ENCODE measurements around the gene LANCL2.
"Not testable (repeated sequence)": the region's sequence is repeated elsewhere in the genome, so short reads cannot be mapped to it uniquely, and the experiment has no call there.

The LANCL2 gene

GRCh38 chr7:55468495-55468894 is 103.4 kb downstream of the LANCL2 start:
- Histone ChIP-seq H3K4me3 (ENCODE audit: low read depth, low read length) (no peak overlapping the region), H3K36me3 (replicated peaks) (peaks cover 21% of the 10 kb centered on the region), H3K27me3 (replicated peaks) (no peaks in the 10 kb centered on the region), H3K27ac (no peak overlapping the region)
- in situ Hi-C loops (cut with HindIII; ENCODE audit: low pct_ligation_motif_present, low sequenced_read_pairs) = no loop called here
- DNase-seq = no peak
- TF ChIP-seq CTCF (IDR thresholded peaks at IDR 0.05; ENCODE audit: low read depth, low read length, missing control alignments) = no peak

GRCh38 chr7:55469271-55469681 is 104.1 kb downstream of the LANCL2 start:
- Histone ChIP-seq H3K27ac (no peak overlapping the region), H3K27me3 (replicated peaks) (no peaks in the 10 kb centered on the region), H3K4me3 (ENCODE audit: low read depth, low read length) (no peak overlapping the region), H3K36me3 (replicated peaks) (peaks cover 14% of the 10 kb centered on the region)
- no peak for DNase-seq
- in situ Hi-C loops (cut with HindIII; ENCODE audit: low pct_ligation_motif_present, low sequenced_read_pairs) = no loop called here
- TF ChIP-seq CTCF (IDR thresholded peaks at IDR 0.05; ENCODE audit: low read depth, low read length, missing control alignments) = no peak

GRCh38 chr7:55469721-55470120 is 104.6 kb downstream of the LANCL2 start:
- Histone ChIP-seq H3K36me3 (replicated peaks) (peaks cover 10% of the 10 kb centered on the region), H3K4me3 (ENCODE audit: low read depth, low read length) (no peak overlapping the region), H3K27ac (no peak overlapping the region), H3K27me3 (replicated peaks) (no peaks in the 10 kb centered on the region)
- TF ChIP-seq CTCF (IDR thresholded peaks at IDR 0.05; ENCODE audit: low read depth, low read length, missing control alignments) = no peak
- in situ Hi-C loops (cut with HindIII; ENCODE audit: low pct_ligation_motif_present, low sequenced_read_pairs) = no loop called here
- DNase-seq = no peak

GRCh38 chr7:55470261-55470660 is 105.1 kb downstream of the LANCL2 start:
- no peak overlapping the region for H3K27ac ChIP-seq

GRCh38 chr7:55471594-55471993 is 106.5 kb downstream of the LANCL2 start:
- DNase-seq; H3K27ac ChIP-seq; in situ Hi-C loops (cut with HindIII; ENCODE audit: low pct_ligation_motif_present, low sequenced_read_pairs); H3K27me3 ChIP-seq (replicated peaks); H3K36me3 ChIP-seq (replicated peaks); H3K4me3 ChIP-seq (ENCODE audit: low read depth, low read length): not testable (repeated sequence)

More at GRCh38 chr7:55470261-55470660, 105.1 kb downstream of the LANCL2 start:
- in situ Hi-C loops (cut with HindIII; ENCODE audit: low pct_ligation_motif_present, low sequenced_read_pairs) = no loop called here
- TF ChIP-seq CTCF (IDR thresholded peaks at IDR 0.05; ENCODE audit: low read depth, low read length, missing control alignments) = no peak
- H3K36me3 ChIP-seq (replicated peaks) = peaks cover 6% of the 10 kb centered on the region
- no peaks in the 10 kb centered on the region for H3K27me3 ChIP-seq (replicated peaks)
- DNase-seq = no peak
- H3K4me3 ChIP-seq (ENCODE audit: low read depth, low read length) = no peak overlapping the region

- DNase-seq; H3K4me3 ChIP-seq (ENCODE audit: low read depth, low read length); in situ Hi-C loops (cut with HindIII; ENCODE audit: low pct_ligation_motif_present, low sequenced_read_pairs); H3K27me3 ChIP-seq (replicated peaks); H3K27ac ChIP-seq: not testable (repeated sequence)
- peaks cover 11% of the 10 kb centered on the region for H3K36me3 ChIP-seq (replicated peaks)
These were observed 107.3 kb downstream of the LANCL2 start for GRCh38 chr7:55472406-55472805.

GRCh38 chr7:55472928-55473725 is 108.0 kb downstream of the LANCL2 start:
- Histone ChIP-seq H3K4me3 (ENCODE audit: low read depth, low read length) (no peak overlapping the region), H3K36me3 (replicated peaks) (peaks cover 11% of the 10 kb centered on the region), H3K27me3 (replicated peaks) (no peaks in the 10 kb centered on the region), H3K27ac (no peak overlapping the region)
- in situ Hi-C loops (cut with HindIII; ENCODE audit: low pct_ligation_motif_present, low sequenced_read_pairs) = no loop called here
- no peak for DNase-seq
- no peak for TF ChIP-seq CTCF (IDR thresholded peaks at IDR 0.05; ENCODE audit: low read depth, low read length, missing control alignments)
